NCI-H1417 treated with DMSO at 0.1 percent for 48 hours (cell line): ENCODE measurements around the gene RELB.
"Not testable (repeated sequence)": the region's sequence is repeated elsewhere in the genome, so short reads cannot be mapped to it uniquely, and the experiment has no call there.

Experiments used
- DNase-seq: peaks from one replicate; lab custom pipeline; 2025; lab: John Stamatoyannopoulos, UW

Gene RELB

DNA sequence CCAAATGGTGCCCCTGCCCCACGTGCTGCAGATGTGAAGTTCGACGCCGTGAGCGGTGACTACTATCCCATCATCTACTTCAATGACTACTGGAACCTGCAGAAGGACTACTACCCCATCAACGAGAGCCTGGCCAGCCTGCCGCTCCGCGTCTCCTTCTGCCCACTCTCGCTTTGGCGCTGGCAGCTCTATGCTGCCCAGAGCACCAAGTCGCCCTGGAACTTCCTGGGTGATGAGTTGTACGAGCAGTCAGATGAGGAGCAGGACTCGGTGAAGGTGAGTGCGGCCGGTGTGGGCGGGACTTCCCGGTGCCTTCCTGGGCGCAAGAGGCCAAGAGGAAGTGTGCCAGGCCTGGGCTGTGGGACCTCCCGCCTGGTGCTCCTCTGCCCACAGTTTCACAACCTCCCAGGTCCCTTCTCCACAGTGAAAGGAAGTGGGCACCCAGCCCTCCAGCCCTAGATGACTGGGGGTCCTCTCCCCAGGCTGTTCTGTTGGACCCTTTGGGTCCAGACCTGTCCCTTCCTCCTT is 14.1 kb upstream of the RELB start:
- DNase-seq = no peak

DNA sequence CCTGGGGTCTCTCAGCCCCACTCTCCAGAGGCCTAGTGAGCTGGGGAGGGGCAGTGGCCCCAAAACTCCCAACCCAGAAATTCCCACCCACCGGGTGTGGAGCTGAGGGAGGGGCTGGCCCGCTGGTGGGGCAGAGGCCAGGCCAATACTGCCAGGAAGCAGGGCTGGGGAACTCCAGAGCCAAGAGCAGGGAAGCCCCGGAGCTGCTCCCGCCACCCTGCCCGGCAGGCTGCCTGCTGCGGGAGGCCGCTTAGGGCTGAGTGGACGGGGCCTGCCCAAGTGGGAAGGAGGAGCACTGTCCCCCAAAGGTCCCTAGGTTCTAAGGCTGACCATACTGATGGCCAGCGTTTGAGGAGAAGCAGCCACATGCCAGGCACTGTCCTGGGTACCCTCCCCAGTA is 13.0 kb upstream of the RELB start:
- DNase-seq = no peak

DNA sequence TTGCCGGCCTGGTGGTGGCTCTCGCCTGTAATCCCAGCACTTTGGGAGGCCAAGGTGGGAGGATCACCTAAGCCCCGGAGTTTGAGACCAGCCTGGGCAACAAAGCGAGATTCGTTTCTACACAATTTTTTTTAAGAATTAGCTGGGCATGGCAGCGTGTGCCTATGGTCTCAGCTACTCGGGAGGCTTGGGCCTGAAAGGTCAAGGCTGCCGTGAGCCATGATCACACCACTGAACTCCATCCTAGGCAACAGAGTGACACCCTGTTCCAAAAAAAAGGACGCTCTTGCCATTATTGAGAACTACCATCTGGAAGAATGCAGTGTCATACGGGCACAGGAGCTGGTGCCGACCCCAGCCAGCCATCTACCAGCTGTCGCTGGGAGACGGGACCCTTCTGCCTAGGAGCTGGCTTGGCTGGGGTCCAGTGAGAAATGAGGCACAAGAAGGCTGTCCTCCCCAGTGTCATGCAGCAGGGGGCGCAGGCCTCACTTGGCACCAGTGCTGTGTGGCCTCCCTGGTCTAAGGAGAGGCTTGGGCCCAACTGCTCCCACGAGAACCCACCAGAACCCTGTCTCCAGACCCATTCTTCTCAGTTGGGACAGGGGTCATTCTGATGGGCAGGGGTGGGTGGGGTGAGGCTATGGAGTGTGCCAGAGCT is 12.2 kb upstream of the RELB start:
- no peak for DNase-seq

DNA sequence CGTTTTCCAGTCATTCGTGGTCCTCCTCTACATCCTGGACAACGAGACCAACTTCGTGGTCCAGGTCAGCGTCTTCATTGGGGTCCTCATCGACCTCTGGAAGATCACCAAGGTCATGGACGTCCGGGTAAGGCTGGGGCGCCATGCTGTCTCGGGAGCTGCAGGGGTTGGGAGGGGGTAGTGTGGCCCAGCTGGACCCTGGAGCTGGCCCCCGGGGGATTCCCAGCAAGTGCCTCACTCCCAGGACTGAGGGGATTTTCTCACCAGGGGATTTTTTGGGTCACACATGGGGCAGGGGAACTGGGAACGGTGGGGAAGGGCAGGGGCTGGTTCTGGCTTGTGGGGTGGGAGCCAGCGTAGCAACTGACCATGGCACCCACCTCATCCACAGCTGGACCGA is 10.8 kb upstream of the RELB start:
- DNase-seq = no peak

DNA sequence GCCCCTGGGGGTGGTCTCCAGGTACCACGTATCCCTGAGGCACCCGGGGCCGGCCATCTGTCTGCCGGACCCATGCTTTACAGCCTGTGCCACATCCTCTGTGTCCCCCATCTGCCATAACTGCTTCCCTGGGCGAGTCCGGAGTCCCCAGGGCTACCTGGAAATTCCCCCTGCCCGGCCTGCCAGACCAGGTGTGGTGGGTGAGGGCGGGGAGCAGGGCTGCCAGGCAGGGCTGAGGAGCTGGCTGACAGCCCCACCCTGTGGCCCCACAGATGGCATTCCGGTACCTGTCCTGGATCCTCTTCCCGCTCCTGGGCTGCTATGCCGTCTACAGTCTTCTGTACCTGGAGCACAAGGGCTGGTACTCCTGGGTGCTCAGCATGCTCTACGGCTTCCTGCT is 10.3 kb upstream of the RELB start:
- no peak for DNase-seq

DNA sequence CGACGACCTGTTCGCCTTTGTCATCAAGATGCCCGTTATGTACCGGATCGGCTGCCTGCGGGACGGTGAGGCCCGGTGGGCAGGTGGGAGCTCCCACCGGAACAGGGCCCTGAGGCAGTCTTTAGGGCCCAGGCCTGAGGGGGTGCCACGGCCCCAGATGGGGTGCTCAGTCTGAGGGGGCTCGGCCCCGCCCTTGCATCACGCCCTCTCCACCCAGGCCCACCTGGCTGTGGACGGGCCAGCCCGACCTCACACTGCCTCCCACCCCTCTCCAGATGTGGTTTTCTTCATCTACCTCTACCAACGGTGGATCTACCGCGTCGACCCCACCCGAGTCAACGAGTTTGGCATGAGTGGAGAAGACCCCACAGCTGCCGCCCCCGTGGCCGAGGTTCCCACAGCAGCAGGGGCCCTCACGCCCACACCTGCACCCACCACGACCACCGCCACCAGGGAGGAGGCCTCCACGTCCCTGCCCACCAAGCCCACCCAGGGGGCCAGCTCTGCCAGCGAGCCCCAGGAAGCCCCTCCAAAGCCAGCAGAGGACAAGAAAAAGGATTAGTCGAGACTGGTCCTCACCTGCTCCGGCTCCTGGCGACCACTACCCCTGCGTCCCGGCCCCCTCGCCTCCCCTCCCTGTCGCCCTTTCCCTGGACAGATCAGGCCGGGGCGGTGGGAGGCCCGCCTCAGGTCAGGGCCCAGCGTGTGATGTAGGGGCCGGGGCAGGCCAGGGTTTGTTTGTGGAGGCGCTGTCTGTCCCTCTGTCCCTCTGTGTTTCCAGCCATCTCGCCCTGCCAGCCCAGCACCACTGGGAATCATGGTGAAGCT is 8.7 kb upstream of the RELB start:
- DNase-seq = no peak

DNA sequence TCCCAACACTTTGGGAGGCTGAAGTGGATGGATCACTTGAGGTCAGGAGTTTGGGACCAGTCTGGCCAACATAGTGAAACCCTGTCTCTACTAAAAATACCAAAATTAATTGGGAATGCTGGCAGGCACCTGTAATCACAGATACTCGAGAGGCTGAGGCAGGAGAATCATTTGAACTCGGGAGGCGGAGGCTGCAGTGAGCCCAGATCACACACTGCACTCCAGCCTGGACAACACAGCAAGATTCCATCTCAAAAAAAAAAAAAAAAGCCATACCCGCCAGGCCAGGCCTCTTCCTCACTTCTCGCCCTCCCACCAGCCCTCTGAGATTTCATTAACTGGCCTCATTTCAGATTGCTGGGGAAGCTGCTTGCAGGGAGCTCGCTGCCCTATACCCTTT is 7.7 kb upstream of the RELB start:
- DNase-seq = no peak

DNA sequence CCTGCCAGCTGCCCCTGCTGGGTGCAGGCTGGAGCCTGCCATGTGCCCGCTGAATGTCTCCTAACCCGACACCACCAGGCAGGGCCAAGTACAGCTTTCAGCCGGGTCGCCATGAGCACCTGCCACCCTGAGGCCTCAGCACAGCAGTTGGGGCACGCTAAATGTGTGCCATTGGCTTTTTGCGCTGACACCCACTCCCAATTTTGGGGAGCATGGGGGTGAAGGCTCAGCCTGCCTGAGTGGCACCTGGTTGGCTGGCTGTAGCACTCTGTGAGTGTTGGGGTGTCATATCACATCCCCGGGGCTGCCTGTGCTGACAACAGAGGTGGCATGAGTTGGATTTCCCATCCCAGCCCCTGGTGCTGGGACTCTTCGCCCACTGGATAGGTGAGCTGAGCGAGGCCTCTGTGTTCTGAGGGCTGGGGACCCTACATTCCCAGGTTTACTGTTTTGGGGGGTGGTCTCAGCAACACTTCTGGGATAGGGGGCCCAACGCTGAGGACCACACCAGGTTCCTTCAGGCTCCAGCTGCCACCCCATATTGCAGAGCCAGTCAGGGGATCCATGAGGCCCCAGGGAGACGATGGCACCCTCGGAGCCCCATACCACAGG is 7.2 kb upstream of the RELB start:
- no peak for DNase-seq

DNA sequence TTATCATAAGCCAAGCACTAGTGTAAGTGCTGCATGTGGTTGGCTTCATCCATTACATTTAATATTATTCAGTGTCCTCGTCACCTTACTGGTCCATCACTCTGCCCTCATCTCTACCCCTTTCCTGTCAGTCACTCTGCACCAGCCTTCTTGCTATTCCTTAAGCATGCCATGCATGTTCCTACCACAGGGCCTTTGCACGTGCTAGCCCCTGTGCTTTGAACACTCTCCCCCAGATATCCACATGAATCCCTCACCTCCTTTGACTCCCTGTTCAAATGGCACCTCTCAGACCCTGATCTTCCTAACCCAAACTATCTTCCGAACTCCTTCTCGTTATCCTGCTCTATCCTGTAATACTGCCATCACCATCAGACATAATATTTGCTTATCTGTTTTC is 3.2 kb upstream of the RELB start:
- no peak for DNase-seq

DNA sequence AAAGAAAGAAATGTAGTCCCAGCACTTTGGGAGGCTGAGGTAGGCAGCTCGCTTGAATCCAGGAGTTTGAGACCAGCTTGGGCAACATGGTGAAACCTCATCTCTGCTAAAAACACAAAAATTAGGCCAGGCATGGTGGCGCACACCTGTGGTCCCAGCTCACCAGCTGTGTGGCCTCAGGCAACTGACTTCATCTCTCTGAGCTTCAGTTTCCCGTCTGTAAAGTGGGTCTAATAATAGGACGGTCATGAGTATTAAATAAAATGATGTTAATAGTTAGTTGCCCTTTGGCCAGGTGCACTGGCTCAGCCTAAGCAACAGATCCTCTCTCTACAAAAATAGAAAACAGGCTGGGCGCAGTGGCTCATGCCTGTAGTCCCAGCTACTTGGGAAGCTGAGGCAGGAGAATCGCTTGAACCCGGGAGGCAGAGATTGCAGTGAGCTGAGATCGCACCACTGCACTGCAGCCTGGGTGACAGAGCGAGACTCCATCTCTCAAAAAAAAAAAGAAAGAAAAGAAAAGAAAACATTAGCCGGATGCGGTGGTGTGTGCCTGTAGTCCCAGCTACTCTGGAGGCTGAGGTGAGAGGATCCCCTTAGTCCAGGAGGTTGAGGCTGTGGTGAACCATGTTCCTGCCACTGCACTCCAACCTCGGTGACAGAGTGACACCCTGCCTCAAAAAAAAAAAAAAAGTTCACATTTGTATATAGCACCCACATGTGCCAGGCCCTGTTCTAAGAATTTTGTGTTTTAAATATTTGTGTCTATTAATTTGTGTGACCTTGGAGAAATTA is 1.9 kb upstream of the RELB start:
- not testable (repeated sequence) for DNase-seq

DNA sequence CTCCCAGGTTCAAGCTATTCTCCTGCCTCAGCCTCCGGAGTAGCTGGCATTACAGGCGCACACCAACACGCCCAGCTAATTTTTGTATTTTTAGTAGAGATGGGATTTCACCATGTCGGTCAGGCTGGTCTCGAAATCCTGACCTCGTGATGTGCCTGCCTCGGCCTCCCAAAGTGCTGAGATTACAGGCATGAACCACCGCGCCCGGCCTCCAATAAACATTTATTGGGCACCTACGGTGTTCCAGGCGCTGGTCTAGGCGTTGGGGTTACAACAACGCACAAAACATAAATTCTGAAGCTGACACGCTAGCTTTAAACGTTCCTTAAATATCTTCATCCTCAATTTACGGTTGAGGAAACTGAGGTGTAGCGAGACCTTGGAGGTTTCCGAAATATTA is 599 bp upstream of the RELB start:
- DNase-seq = not testable (repeated sequence)

DNA sequence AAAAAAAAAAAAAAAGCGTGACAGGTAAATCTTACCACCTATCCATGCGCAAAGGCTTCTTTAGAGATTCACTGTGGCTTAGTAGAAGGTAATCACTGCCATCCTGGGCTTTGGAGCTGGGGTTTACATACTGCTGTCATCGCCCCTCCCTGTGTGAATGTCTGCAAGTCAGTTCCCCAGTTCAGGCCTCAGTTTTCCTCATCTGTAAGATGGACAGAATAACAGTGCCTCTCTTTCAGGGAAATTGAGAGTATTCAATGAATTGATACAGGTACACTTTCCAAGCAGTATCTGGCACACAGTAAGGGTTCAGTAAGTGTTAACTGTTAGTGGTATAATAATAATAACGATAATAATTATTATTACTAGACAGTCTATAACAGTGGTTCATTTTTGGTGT is 2.2 kb downstream of the RELB start:
- no peak for DNase-seq

DNA sequence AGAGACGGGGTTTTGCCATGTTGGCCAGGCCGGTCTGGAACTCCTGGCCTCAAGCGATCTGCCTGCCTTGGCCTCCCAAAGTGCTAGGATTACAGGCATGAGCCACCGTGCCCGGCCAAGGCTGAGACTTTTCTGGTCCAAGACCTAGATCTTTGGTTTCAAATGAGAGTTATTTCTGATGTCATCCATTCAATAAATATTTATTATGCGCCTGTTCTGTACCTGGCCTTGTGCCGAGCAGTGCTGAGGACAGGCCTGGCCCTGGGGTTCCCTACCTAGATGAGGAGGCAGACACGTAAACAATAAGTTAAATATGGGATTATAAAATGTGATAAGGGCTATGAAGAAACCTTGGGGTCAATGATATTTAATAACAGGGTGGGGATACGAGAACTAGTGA is 4.5 kb downstream of the RELB start:
- no peak for DNase-seq

DNA sequence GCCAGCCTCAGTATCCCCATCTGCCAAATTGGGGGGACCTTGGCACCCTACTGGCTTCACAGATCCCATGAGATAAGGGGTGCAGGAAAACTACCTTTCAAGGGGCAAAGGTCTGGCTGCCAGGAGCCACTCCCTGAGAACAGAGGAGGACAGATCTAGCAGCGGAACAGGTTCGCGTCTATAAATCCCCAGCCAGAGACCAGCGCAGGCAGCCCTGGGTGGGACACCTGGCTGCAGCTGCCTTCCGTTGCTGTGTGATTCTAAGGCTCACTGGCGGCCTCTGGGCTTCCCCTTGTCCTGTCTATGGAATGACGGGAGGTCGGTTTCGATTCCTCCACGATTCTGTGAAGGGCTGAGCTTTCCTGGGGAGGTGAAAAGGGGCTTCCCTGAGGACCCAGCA is 7.3 kb downstream of the RELB start:
- no peak for DNase-seq

DNA sequence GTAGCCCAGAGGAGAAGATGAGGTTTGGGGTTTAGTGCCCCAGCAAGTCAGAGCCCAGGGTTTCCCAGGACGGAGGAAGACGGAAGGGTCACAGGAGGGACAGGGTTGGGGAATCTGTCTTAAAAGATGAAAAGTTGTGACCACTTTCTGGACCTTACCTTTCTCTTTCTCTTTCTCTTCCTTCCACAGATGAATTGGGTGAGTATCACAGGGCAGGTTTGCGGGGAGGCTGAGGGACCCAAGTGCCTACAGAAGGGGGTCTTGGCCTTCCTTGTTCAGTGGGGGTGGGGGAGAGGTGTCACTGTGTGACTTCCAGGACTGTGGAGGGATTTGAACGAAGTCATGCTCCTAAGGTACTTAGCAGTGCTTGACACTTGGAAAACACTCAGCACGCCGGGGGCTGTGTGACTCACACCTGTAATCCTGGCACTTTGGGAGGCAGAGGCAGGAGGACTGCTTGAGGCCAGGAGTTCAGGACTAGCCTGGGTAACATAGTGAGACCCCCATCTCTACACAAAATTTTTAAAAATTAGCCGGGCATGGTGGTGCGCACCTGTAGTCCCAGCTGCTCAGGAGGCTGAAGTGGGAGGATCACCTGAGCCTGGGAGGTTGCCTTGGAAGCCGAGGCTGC is 8.5 kb downstream of the RELB start:
- no peak for DNase-seq

DNA sequence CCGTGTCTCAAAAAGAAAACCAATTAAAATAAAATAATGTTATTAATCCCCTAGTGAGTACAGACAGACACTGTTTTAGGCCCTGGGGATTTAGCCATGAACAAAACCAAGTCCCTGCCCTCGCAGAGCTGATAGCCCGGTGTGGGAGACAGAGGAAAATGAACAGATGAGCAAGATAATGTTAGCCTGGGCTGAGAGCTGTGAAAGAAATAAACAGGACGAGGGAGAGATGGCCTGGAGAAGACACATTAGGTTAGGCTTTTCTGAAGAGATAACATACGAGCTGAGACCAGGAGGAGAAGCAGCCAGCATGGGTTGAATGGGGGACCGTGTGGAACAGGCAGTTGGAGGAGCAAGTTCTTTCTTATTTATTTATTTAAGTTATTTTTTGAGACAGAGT is 9.0 kb downstream of the RELB start:
- DNase-seq = no peak

DNA sequence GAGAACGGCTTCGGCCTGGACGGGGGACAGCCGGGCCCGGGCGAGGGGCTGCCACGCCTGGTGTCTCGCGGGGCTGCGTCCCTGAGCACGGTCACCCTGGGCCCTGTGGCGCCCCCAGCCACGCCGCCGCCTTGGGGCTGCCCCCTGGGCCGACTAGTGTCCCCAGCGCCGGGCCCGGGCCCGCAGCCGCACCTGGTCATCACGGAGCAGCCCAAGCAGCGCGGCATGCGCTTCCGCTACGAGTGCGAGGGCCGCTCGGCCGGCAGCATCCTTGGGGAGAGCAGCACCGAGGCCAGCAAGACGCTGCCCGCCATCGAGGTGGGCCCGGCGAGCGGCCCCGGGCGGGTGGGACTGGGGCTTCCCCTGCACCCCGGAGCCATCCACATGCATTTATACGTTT is 10.7 kb downstream of the RELB start:
- no peak for DNase-seq

DNA sequence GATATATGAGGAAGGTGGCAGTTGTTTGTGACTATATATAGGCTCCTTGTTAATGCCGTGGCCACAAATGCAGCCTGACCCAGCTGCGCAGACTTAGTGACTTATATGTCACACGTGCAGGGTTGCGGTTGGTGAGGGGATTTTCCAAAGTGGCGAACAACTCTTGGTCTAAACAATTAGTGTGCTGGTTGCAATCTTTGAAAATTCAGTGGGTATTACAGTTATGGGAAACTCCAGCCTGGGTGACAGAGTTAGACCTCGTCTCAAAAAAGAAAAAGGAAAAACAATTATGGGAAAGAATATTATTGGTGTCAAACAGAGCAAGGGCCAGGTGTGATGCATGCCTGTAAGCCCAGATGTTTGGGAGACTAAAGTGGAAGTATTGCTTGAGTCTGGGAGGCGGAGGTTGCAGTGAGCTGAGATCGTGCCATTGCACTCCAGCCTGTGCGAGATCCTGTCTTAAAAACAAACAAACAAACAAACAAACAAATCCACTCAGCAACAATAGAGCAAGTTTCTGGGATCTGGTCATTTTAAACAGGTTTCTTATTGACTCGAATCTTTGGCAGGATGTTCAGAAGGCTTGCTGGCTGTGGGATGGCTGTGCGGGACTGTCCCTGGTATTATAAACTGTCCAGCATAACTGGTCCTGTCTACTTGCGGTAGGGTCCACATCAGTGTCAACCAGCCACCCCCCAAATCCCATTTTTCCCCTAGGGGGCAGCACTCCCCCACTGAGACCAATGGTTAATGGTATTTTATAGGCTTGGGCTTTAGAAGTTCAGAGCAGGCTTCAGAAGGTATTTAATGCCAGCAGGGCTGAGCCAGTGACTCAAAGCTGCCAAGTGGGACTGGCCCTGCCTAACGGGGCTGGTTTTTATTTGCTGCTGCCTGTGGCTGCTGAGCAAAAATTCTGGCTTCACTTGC is 15.4 kb downstream of the RELB start:
- no peak for DNase-seq

DNA sequence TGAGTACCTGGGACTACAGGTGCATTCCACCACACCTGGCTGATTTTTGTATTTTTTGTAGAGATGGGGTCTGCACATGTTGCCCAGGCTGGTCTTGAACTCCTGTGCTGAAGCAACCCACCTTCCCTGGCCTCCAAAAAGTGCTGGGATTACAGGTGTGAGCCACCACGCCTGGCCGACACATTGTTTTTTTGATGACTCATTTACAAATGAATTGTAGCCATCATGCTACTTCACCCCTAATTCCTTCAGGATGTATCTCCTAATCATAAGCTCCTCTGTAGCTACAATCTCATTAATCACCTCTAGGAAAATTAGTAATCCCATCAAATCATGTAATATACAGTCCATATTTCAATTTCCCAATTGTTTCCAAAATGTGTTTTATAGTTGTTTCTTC is 17.9 kb downstream of the RELB start:
- DNase-seq = no peak

DNA sequence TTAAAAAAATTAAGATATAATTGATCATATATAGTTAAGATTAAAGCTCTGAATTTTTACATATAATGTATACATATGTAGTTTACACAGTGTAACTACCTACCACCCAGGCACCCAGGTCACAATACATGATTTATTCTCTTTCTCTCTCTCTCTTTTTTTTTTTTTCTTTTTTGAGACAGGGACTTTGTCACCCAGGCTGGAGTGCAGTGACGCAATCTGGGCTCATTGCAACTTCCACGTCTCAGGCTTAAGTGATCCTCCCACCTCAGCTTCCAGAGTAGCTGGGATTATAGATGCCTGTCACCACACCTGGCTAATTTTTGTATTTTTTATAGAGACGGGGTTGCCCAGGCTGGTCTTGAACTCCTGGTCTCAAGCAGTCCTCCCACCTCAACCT is 18.8 kb downstream of the RELB start:
- no peak for DNase-seq

DNA sequence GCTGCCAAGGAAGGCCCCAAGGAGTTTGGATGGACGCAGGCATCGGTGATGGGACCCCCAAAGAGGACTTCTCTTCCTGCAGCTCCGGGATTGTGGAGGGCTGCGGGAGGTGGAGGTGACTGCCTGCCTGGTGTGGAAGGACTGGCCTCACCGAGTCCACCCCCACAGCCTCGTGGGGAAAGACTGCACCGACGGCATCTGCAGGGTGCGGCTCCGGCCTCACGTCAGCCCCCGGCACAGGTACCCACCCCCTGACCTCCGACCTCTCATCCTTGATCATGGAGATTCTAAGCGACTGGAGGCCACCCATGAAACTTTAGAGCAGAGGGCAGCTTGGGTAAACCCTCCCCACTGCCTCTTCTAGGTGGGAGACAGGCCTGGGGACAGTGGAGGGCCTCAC is 20.7 kb downstream of the RELB start:
- DNase-seq = no peak
